ENCODE measurements around the gene CHCHD6.

The CHCHD6 gene

DNA sequence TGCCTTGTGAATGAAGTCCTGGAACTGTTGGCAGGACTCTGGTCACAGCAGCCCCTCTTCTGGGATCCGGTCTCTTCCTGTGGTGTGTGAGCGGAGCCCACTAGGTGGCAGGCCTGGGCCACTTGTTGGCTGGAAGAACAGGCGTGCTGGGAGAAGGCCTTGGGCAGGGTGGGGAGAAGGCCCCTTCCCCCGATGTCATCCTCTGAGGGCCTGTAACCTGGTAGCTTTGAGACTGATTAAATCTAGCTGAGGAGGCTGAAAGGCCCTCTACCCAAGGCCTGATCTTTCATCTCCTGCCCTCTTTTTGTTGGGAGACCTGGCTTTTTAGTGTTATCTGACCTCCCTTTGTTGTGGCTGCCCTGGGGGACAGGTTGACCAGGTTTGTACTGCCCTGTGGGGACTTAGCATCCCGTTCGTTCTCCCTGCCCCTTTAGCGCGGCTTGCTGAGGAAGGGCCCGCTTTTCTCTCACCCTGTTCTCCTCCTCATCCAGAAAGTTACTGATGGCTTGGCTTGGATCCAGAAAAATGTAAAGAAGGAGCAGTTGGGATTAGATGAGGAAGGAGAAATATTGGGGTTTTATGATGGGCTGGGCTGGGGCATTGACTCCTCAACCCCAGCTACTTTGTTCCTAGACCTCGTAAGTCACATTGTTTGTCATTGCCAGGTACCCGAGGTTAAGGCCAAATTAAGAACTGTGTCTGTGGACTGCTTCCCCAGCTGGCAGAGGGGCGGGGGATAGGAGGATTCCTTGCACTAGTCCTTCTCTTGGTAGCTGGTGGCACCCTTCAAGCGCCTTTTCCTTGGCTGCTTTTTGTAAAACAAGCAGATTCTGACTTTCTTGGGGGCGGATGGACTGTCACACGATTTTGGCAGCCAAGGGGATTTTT, 48.5 kb downstream of the CHCHD6 start:
- DNase-seq: peak; percentile 62
- in situ Hi-C loops (cut with HindIII; ENCODE audit: low pct_ligation_motif_present, low pct_unique_long_range_greater_than_20kb, low sequenced_read_pairs): no loop called here

DNA sequence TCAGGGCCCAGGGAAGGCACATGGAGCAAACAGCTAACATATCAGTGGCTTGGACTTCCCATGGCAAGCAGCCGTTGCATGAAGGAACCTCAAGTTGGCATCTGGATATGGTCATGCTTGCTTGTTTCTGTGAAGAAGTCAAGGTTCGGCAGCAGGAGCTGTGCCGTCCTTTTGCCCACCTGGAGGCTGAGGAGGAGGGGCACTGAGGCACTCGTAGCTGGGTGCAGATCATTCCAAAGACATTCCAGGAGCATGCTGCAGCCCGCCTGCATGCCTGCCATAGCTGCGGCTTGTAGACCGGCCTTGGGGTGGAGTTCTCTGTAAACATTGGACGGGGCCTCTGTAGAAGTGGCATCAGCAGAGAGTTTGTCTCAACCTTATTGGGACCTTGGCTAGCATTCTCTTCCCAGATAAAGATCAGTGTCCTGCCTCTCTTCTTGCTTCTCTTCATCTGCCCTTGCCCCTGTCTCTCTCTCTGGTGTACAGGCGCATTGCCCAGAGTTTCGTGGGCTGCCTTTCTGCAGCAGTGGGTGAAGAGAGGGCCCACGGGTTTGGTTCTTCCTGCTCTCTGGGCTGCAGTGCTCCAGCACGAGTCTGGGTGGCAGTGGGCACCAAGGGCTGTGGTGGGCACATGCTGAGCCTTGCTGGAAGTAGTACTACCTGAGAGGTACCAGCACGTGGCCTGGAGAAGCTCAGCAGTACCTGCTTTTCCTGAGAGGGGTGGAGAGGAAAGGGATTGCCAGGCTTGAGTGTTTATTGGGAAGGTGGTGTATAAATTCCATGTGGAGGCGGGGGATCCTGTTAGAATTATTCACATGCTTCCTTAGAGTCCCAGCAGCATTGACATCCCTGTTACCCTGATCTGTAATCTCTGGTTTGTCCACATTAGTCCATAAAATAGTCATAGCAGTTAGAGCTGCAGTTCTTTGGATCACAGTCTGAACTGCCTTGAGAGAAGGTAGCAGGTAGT, 49.4 kb downstream of the CHCHD6 start:
- DNase-seq: no peak
- in situ Hi-C loops (cut with HindIII; ENCODE audit: low pct_ligation_motif_present, low pct_unique_long_range_greater_than_20kb, low sequenced_read_pairs): no loop called here

DNA sequence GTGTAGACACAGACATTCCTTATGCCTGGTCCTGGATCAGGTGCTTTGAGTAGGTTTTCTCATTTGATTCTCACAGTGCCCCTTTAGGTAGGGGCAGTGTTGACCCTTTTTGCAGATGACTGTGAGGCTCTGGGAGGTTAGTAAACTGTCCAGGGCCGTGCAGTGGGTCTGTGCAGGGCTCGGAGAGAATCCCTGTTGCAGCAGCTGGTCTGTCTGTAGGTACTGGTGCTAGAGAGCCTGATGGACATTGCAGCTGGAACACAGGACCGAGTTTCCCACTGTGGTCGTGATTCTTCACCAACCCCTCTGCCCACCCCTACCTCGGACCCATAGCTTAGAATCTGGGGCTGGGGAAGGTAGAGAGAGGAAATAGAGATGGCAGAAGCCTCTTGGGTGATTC, 51.8 kb downstream of the CHCHD6 start:
- DNase-seq: no peak
- in situ Hi-C loops (cut with HindIII; ENCODE audit: low pct_ligation_motif_present, low pct_unique_long_range_greater_than_20kb, low sequenced_read_pairs): no loop called here

DNA sequence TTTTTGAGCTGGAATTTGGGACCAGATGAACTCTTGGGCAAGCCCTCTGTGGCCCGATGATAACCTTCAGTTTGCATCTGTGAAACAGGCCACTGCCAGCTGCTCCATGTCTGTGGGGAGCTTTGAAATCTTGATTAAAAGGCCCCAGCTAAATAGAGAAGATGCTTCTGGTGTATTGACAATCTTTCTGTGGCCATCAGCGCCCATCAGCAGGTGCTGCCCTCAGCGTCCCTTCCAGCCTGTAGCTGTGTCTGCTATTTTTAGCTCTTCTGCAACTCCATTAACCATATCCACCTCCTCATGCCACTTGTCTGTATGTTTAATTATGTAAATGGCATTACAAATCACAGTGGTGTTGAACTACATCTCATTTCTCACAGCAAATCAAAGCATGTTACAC, 54.0 kb downstream of the CHCHD6 start:
- in situ Hi-C loops (cut with HindIII; ENCODE audit: low pct_ligation_motif_present, low pct_unique_long_range_greater_than_20kb, low sequenced_read_pairs): no loop called here
- no peak for DNase-seq

DNA sequence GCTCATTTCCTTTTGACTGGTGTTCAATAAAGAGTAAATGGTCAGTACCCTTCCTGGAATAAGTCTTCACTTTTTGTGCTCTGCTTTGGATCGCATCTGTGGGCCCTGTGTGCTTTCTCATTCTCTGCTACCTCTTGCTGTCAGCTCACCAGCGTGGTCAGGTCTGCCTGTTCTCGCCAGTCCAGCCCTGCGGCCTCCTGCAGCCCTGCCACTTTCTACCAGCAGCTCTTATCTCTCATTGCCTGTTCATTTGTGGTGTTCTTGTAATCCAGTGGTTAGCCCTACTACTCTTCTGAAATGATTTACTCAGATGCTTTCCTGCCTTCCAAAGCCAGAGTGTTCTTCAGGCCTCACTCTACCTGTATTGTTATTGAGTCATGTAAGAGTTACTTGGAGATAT, 54.8 kb downstream of the CHCHD6 start:
- DNase-seq: no peak
- in situ Hi-C loops (cut with HindIII; ENCODE audit: low pct_ligation_motif_present, low pct_unique_long_range_greater_than_20kb, low sequenced_read_pairs): no loop called here

DNA sequence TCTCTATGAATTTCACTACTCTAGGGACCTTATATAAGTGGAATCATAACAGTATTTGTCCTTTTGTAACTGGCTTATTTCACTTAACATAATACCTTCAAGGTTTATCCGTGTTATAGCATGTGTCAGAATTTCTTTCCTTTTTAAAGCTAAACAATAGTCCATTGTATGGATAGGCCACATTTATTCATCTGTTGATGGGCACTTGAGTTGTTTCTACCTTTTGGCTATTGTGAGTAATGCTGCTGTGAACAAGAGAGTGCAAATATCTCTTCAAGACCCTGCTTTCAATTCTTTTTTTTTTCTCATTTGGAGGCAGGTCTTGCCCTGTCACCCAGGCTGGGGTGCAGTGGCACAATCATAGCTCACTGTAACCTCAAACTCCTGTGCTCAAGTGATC, 56.5 kb downstream of the CHCHD6 start:
- in situ Hi-C loops (cut with HindIII; ENCODE audit: low pct_ligation_motif_present, low pct_unique_long_range_greater_than_20kb, low sequenced_read_pairs): no loop called here
- no peak for DNase-seq

DNA sequence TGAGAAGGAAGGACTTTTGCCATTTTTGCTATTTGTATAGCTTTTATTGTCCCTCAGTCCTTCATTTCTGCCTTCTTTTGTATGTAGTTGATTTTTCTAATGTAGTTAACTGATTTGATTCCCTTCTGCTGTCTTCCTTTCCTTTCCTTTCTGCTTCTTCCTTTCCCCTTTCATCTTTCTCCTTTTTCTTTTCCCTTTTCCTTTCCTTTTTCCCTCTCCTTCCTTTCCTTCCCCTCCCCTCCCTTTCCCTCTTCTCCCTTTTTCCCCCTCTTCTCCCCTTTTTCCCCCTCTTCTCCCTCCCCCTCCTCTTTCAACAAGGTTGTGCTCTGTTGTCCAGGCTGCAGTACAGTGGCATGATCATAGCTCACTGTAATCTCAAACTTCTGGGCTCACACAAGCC, 59.0 kb downstream of the CHCHD6 start:
- in situ Hi-C loops (cut with HindIII; ENCODE audit: low pct_ligation_motif_present, low pct_unique_long_range_greater_than_20kb, low sequenced_read_pairs): no loop called here
- no peak for DNase-seq

DNA sequence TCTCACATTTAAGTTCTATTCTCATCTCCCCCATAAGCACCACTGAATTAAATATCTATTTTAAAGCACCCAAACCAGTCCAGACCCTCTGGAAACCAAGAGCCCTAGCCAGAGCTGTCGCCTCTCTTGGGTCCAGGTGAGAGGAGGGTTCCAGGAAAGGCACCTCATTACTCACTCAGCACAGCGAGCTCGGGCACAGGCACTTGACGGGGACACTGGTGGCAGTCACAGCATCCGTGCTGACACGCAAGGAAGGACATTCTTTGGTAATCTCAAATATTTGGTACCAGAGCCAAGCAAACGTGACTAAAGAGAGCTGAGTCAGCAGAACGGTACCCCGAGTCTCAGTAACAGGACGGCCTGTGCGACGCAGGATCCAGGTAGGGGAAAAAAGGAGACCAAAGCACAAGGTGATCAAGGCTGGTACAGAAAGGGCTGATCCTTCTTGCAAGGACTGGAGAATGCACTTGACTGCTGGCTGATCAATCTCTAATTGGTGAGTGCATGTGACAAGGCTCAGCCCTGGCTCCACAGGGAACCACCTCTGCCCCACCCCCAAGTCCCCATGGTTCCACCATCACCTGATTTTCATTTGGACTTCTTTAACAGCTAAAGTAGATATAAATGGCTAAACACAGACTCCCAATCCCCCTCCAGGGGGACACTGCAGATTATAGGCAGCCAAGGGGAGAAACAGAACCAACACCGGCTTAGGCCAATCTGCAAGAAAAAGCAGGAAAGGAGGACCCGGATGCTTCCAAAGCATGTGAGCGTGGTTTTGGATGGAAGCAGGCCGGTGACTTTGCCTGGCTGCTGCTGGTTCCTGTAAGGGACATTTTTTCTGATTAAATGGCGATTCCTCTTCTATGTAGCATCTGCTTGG, 61.4 kb downstream of the CHCHD6 start:
- in situ Hi-C loops (cut with HindIII; ENCODE audit: low pct_ligation_motif_present, low pct_unique_long_range_greater_than_20kb, low sequenced_read_pairs): no loop called here
- no peak for DNase-seq

DNA sequence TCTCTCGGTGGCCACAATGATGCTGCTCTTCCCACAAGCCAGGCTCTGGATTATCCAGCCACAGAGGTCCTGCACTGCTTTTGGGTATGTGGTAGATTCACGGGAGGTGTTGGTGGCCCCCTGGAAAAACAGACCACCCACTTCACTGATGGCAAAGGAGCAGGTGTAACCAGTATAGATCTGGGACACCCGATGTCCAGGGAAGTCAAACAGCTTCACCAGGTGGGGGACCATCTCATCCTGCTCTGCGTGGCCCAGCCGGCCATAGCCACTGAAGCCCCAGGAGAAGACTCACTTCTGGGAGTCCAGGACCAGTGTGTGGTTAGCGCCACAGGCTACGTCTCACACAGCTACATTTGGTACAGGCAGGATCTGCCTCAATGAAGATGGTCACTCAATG, 62.6 kb downstream of the CHCHD6 start:
- in situ Hi-C loops (cut with HindIII; ENCODE audit: low pct_ligation_motif_present, low pct_unique_long_range_greater_than_20kb, low sequenced_read_pairs): no loop called here
- no peak for DNase-seq

DNA sequence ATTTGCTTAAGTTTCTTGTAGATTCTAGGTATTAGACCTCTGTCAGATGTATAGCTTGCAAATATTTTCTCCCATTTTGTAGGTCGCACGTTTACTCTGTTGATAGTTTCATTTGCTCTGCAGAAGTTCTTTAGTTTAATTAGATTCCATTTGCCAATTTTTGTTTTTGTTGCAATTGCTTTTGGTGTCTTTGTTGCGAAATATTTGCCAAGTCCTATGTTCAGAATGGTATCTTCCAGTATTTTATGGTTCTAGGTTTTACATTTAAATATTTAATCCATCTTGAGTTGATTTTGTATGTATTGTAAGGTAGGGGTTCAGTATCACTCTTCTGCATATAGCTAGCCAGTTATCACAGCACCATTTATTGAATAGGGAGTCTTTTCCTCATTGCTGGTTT, 64.9 kb downstream of the CHCHD6 start:
- DNase-seq: no peak
- in situ Hi-C loops (cut with HindIII; ENCODE audit: low pct_ligation_motif_present, low pct_unique_long_range_greater_than_20kb, low sequenced_read_pairs): no loop called here

DNA sequence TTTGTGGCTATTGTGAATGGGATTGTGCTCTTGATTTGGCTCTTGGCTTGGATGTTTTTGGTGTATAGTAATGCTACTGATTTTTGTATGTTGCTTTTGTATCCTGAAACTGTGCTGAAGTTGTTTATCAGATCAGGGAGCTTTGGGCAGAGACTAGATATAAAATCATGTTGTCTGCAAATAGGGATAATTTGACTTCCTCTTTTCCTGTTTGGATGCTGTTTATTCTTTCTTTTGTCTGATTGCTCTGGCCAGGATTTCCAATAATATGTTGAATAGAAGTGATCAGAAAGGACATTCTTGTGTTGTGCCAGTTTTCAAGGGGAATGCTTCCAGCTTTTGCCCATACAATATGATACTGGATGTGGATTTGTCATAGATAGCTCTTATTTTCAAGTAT, 66.1 kb downstream of the CHCHD6 start:
- in situ Hi-C loops (cut with HindIII; ENCODE audit: low pct_ligation_motif_present, low pct_unique_long_range_greater_than_20kb, low sequenced_read_pairs): no loop called here
- DNase-seq: no peak

DNA sequence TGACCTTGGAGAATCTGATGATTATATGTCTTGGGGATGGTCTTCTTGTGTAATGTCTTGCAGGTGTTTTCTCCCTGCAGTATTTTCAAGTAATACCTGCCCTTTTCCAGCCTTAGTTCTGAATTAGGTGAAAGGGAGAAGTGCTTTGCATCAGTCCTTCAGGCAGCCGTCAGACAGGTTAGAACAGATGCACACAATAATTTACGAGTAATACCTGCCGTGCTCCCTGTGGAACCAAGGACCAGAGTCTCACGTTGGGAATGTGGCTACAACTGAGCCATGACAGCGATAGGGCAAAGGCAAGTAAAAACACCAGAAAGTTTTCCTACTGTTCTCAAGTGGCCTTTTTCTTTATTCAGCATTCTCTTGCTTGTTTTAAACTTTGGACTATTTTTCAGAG, 69.1 kb downstream of the CHCHD6 start:
- DNase-seq: no peak
- in situ Hi-C loops (cut with HindIII; ENCODE audit: low pct_ligation_motif_present, low pct_unique_long_range_greater_than_20kb, low sequenced_read_pairs): no loop called here

DNA sequence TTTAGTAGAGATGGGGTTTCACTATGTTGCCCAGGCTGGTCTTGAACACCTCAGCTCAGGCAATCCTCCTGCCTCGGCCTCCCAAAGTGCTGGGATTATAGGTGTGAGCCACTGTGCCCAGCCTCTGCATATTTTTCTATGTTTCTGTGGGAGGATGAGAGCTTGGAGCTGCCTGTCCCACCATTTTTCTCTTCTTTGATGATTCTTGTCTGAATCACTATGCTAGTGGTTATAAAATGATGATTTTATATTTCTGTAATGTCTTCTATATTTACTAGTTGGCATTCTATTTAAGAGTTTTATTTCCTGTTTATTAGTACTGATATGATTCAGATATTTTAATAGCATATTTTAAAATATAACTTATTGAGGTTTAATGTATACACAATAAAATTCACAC, 69.7 kb downstream of the CHCHD6 start:
- no peak for DNase-seq
- in situ Hi-C loops (cut with HindIII; ENCODE audit: low pct_ligation_motif_present, low pct_unique_long_range_greater_than_20kb, low sequenced_read_pairs): no loop called here

DNA sequence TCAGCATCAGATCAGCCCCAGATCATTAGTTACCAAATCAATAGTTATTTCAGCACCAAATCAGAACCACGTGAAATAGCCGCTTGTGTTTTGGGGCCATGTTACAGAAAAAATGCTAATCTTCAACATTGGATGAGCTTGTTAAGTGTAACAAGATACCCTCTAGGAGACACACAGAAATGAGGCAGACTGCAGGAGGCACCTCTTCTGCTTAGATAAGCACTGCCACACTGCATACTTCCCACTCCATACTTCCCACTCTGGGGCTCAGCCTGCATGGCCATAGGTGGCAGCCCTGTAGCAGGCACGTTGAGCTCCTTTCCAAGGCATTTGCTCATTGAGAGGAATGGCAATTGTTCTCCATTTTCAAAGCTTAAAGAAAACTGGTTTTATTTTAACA, 73.3 kb downstream of the CHCHD6 start:
- in situ Hi-C loops (cut with HindIII; ENCODE audit: low pct_ligation_motif_present, low pct_unique_long_range_greater_than_20kb, low sequenced_read_pairs): no loop called here
- no peak for DNase-seq

DNA sequence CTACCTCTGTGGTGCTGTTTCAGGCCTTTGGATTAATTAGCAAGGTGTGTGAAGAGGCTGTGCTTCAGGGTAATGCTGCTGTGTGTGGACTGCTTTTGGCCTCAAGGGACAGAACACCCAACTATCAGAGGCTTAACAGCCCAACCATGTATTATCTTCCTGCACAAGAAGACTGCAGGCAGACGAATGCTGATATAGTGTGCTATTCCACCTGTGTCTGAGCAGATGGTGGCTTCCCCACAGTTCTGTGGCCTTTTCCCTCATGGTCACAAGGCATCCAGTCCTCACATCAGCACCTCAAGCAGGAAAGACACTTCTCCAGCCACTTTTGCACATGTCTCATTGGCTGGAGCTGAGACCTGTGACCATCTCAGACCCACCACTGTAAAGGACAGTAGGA, 76.6 kb downstream of the CHCHD6 start:
- no peak for DNase-seq
- in situ Hi-C loops (cut with HindIII; ENCODE audit: low pct_ligation_motif_present, low pct_unique_long_range_greater_than_20kb, low sequenced_read_pairs): no loop called here

DNA sequence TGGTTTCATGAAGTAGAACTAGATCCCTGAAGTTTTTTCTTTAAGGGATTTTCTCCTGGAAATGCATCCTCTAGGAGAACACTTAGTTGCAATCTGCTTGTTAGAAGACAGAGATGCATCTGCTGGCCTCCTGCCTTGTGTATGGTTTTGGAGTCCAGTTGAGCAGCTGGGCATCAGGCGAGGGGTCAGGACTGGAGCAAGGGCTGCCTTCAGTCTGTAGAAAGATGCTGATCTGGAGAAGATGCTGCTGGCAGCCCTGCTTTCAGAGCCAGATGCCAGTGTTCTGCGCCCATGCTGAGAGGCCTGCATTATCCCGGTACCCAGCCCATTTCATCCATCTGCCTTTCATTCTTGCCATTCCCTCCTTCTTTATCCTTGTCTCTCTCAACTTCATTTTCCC, 77.4 kb downstream of the CHCHD6 start:
- DNase-seq: no peak
- in situ Hi-C loops (cut with HindIII; ENCODE audit: low pct_ligation_motif_present, low pct_unique_long_range_greater_than_20kb, low sequenced_read_pairs): no loop called here

DNA sequence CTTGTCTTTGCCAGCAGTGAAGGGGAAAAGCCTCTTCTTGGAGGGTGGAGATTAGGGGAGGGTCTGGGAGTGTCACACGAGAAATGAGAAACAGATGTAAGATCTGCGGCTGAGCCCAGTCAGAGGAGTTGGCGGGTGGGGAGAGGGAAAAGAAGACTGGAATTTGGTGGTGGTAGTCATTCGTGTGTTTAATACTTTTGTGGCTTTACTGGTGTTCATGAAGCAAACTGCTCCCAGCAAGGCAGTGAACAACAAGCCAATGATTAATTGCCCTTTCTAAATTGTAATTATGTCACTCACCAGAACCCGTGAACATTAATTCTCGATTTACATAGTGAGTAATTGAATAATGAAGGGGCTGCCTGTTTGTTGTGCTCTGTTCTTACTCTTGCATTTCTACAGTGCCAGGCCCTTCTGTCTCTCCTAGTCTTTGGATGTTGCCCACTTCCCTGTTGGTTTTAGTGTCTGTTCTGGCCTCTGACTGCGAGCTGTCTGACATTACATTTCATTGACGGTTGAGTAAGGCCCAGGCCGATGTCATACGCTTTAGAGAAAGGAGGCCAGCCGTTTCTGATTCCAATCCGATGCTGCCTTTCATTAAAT, 78.0 kb downstream of the CHCHD6 start:
- in situ Hi-C loops (cut with HindIII; ENCODE audit: low pct_ligation_motif_present, low pct_unique_long_range_greater_than_20kb, low sequenced_read_pairs): no loop called here
- peak; percentile 35 for DNase-seq

DNA sequence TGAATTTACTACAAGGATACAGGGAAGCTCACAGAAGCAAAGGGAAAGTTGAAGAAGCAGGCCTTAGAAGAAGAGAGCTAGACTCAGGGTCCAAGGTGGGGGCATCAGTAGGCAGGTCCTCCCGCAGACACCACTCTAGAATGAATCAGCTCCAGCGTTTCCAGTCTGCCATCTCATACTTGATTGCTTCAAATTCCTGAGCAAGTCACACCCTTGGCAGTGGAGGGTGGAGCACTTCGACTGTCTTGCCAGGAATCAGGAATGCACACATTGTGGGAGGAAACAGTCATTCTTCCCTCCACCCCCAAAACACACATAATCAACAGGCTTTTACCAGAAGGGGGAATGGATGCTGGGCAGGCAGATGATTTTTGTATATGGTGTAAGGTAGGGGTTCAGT, 78.5 kb downstream of the CHCHD6 start:
- peak; percentile 82 for DNase-seq
- in situ Hi-C loops (cut with HindIII; ENCODE audit: low pct_ligation_motif_present, low pct_unique_long_range_greater_than_20kb, low sequenced_read_pairs): no loop called here
